ENCODE results near the gene QRSL1.
"Not testable (repeated sequence)": the region's sequence is repeated elsewhere in the genome, so short reads cannot be mapped to it uniquely, and the experiment has no call there.

The QRSL1 gene

DNA sequence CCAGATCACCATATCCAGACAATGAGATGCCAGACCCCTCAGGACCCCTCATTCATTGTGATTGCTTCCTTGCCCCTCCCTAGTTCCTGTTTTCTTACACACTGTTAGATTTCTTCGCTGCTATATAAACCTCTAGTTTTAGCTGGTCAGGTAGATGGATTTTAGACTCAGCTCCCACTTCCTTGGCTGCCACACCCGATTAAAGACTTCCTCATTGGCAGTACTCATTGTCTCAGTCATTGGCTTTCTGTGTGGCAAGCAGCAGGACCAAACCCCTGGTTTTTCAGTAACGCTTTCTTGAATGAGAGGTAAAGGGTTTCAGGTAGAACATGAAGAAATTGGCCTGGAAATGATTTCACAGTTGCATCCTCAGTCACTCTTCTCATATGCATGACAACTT is 47.9 kb downstream of the QRSL1 start:
- DNase-seq (ENCODE audit: insufficient read length, low spot score) (no peak), FAIRE-seq (no peak)
- no peak for TF ChIP-seq POLR2A (IDR thresholded peaks at IDR 0.05; ENCODE audit: low read depth, low read length)

DNA sequence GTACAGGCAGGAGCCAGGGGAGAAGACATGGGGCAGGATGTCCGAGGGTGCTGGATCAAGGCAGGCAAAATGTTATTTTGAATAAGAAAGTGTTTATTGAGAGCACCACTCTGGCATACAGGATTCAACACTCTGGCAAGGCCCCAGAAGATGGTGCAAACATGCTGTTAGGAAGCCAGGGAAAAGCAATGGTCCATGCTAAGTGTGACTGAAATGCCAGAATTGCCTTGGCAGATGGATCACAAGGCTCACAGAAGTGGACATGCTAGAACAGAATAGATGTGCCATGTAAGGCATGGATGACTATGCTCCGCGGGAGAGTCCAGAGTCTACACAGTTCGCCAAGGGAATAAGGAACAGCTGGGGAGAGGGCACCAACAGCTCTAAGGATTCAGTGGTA is 54.6 kb downstream of the QRSL1 start:
- FAIRE-seq (no peak), DNase-seq (ENCODE audit: insufficient read length, low spot score) (no peak)
- no peak for TF ChIP-seq POLR2A (IDR thresholded peaks at IDR 0.05; ENCODE audit: low read depth, low read length)

DNA sequence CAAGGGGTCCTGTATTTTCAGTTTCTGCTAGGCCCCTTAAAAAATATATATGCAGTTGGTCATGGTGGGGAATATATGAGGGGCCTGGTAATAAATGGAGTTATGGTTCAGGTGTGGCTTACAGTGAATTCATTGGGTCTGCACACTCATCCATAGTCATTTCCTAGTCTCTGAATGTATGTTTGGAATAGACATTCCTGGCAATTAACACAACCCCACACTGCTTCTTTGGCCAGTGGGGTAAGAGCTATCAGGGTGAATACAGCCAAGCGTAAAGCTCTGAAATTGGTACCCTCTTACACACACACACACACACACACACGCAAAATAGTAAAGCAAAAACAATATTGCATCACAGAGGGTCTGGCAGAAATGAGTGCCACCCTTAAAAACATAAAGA is 56.5 kb downstream of the QRSL1 start:
- no peak for TF ChIP-seq POLR2A (IDR thresholded peaks at IDR 0.05; ENCODE audit: low read depth, low read length)
- FAIRE-seq = no peak
- no peak for DNase-seq (ENCODE audit: insufficient read length, low spot score)

DNA sequence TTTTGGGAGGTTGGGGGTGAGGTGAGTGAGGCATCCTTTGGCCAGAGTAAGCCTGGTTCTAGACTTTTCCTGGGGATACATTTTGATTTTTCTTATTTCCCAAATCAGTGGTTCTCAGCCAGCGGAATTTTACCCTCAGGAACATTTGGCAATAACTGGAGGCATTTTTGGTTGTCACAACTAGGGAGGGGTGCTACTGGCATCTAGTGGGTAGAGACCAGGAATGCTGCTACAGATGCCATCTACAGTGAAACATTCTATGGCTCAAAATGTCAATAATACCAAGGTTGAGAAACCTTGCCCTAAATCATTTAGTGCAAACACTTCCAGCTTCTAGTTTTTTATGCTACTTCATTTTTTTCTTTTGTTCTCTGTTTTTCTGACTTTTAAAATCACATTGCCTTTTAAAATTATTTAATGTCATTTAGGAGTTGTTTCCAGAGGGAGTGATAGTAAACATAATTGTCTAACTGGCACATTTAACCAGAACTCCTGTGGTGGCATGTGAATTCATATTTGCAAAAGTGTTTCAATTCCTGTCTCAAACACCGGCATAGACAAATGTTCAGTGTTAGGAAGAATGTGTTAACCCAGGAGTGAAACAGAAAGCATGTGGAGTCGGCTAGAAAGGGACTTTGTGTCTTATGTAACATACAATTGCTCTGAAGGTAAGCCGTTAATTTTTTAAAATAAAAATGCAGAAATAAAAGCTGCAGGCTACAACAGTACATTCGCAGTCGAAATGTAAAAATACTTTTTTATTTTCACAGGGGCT is 59.0 kb downstream of the QRSL1 start:
- no peak for TF ChIP-seq POLR2A (IDR thresholded peaks at IDR 0.05; ENCODE audit: low read depth, low read length)
- no peak for FAIRE-seq
- no peak for DNase-seq (ENCODE audit: insufficient read length, low spot score)

DNA sequence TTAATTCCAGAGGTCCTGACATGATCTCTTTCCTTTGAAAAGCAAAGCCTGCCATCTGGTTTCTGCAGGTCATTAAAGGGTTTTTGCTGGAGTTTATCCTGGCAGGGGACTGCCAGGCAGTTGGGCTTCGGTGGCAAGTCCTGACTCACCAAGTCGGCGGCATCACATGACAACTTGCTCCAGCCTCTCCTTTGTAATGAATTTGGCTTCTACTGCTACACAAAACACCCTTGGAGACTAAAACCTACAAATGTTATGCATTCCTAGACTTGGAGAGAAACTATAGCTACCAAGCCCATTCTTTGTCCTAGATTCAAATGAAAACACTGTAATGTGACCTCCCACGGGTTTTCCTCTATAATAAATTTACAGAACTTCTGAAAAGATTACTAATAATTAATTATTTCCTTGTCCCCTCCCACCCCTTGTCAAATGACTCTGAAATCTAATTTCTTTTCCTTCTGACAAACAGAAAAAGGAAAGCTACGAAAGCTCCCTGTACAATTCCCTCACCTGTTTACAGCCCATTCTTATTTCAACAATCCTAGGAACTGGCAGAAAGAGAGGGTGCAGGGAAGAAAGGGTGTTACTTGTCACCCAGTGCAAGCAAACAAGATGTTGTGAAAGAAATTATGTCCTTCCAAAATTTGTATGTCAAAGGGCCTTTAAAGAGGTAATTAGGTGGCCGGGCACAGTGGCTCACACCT is 62.9 kb downstream of the QRSL1 start:
- peak; percentile 40 for DNase-seq (ENCODE audit: insufficient read length, low spot score)

DNA sequence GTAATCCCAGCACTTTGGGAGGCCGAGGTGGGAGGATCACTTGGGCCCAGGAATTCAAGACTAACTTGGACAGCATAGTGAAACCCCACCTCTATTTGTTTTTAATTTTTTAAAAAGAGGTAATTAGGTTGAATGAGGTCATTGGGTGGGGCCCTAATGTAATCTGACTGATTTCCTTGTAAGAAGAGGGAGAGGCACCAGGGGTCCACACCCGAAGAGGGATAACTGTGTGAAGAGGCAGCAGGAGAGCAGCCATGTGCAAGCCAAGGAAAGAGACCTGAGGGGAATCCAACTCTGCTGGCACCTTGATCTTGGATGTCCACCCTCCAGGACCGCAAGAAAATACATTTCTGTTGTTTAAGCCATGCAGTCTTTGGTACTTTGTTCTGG is 63.4 kb downstream of the QRSL1 start:
- no peak for FAIRE-seq
- no peak for TF ChIP-seq POLR2A (IDR thresholded peaks at IDR 0.05; ENCODE audit: low read depth, low read length)
- DNase-seq (ENCODE audit: insufficient read length, low spot score) = no peak

More for the DNA sequence above, 62.9 kb downstream of the QRSL1 start:
- FAIRE-seq = peak; percentile 64
- no peak for TF ChIP-seq POLR2A (IDR thresholded peaks at IDR 0.05; ENCODE audit: low read depth, low read length)

DNA sequence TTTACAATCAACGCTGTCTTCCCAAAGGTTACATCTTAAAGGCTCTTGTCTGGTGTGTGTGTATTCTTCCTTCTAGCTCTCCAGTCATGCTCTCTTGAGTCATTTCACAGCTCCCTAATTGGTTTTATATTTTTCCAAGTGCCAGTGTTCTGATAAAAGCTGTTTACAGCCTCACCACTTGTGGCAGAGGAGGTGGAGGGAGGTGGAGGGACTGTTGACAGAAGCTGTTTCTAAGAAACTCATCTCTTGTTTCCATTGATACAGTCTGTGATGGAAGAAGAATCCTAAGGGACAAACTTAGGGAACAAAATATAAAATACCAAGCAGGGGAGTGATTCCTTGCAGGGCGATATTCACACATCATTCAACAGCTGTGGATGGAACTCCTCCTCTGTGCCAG is 64.0 kb downstream of the QRSL1 start:
- DNase-seq (ENCODE audit: insufficient read length, low spot score) = no peak
- no peak for FAIRE-seq
- TF ChIP-seq POLR2A (IDR thresholded peaks at IDR 0.05; ENCODE audit: low read depth, low read length) = no peak

DNA sequence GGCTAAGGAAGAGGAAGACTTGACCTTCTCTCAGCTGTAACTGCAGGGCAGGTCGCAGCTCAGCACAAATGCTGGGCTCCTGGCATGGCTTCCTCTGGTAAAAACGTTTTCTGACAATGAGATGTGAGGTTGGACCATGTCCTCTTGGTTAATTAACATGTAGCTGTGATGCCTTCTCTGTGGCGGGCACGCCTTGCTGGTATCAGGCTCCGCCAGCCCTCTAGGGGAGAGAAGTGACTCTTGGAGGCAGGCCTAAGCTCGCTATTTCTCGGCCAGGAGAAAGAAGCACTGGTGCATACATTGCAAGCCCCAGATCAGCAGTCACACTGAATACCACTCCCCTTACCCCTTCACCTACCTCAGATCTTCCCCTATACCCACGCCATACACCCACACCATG is 65.0 kb downstream of the QRSL1 start:
- FAIRE-seq = no peak
- no peak for DNase-seq (ENCODE audit: insufficient read length, low spot score)
- no peak for TF ChIP-seq POLR2A (IDR thresholded peaks at IDR 0.05; ENCODE audit: low read depth, low read length)

DNA sequence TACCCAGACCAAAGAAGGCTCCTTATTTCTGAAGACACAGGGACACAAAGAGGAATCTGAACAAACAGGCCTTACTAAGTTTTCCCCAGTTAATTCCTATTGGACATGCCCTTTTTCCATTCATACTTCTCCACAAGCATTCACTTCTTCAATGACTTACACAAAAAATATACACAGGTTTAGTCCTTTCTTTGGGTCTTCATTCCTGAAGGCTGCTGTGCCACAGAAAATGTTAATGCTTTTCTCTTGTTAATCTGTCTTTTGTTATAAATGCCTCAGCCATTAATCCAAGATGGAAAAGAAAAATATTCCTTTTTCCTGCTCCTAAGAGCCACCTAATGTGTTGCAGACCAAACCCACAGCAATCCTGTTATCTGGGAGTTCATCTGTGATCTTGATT is 71.2 kb downstream of the QRSL1 start:
- FAIRE-seq = no peak
- no peak for DNase-seq (ENCODE audit: insufficient read length, low spot score)
- no peak for TF ChIP-seq POLR2A (IDR thresholded peaks at IDR 0.05; ENCODE audit: low read depth, low read length)

DNA sequence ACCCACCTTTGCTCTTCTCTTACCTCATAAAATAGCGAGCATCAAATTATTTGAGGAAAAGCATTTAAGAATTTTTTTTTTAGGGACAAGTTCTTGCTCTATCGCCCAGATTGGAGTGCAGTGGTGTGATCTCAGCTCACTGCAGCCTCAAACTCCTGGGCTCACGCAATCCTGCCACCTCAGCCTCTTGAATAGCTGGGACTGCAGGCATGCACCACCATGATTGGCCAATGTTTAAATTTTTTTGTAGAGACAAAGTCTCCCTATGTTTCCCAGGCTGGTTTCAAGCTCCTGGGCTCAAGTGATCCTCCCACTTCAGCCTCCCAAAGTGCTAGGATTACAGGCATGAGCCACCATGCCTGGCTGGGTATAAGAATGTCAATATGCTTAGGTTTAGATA is 71.8 kb downstream of the QRSL1 start:
- not testable (repeated sequence) for DNase-seq (ENCODE audit: insufficient read length, low spot score); FAIRE-seq

DNA sequence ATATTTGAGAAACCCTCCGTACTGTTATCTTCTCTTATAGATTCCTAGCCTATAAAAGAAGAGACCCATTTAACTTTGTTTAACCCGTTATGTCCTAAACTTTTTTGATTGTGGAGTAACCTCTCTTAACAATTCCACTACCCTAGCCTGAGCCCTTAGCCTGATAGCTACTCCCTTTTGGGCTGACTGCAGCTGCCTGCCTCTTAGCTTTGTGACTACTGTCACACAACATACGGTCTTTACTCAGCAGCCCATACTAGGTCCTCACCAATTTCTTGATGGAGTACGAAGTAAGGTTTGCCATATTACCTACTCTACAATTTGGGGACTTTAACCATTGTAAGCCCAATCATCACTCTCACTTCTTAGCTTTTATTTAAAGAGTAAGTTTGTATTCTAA is 72.7 kb downstream of the QRSL1 start:
- FAIRE-seq (no peak), DNase-seq (ENCODE audit: insufficient read length, low spot score) (no peak)
- TF ChIP-seq POLR2A (IDR thresholded peaks at IDR 0.05; ENCODE audit: low read depth, low read length) = no peak

DNA sequence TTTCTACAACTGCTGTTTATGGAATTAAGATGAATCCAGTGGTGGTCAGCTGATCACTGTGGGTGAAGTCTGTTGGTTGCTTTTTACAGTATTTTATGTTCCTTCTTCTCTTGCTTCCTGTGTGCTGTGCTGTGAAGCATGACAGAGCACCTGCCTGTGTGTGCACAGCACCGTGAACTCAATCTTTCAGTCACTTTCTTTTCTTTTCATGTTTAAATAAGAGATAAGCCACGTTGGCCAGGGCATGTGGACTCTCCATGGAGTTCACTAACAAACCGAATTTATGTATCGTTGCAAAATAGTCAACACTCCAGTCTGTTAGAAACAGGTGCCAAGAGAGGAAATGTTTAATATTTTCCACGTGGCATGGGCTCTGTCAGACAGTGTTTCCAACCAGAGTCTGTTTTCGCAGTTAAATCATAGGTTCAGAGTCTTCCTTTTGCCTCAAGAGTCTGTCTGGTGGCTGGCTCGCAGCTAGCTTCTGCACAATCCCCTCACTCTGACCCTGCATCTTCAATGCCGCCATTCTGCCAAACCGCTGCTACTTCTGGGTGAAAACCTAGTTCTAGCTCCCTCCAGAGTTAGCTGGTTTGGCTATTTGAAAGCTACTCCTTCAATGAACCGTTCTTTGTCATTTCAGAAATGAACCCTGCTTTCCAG is 73.2 kb downstream of the QRSL1 start:
- TF ChIP-seq POLR2A (IDR thresholded peaks at IDR 0.05; ENCODE audit: low read depth, low read length) = no peak
- FAIRE-seq (no peak), DNase-seq (ENCODE audit: insufficient read length, low spot score) (no peak)

DNA sequence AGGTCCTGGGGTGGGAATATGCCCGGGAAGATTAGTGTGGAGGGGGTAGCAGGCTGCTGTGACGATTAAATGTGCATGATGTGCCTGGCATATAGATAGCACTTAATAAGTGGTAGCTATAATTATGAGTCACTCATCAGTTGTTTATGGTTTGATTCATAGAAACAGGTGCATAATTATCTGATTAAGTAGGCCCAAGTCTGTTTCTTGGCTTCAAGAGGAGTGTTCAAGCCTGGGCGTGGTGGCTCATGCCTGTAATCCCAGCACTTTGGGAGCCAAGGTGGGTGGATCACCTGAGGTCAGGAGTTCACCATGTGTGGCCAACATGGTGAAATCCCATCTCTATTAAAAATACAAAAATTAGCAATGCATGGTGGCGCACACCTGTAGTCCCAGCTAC is 74.9 kb downstream of the QRSL1 start:
- DNase-seq (ENCODE audit: insufficient read length, low spot score) = no peak
- no peak for FAIRE-seq
- TF ChIP-seq POLR2A (IDR thresholded peaks at IDR 0.05; ENCODE audit: low read depth, low read length) = no peak

DNA sequence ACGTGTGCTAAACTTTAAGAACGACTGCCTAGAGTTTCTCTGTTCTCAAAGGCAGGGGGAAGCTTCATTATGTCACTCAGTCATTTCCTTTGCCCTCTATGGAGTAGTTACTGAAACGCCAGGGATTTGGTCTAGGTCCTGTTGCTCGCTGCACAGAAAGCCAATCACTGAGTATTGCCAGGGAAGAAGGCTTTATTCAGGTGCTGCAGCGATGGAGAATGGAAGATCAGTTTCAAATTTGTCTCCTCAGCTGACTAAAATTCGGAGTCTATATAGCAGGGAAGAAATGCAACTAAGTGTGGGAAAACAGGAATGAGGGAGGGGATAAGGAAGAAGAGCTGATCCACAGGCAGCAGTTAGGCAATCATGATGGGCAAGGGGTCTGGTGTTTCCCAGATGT is 75.8 kb downstream of the QRSL1 start:
- no peak for TF ChIP-seq POLR2A (IDR thresholded peaks at IDR 0.05; ENCODE audit: low read depth, low read length)
- DNase-seq (ENCODE audit: insufficient read length, low spot score) (no peak), FAIRE-seq (no peak)

DNA sequence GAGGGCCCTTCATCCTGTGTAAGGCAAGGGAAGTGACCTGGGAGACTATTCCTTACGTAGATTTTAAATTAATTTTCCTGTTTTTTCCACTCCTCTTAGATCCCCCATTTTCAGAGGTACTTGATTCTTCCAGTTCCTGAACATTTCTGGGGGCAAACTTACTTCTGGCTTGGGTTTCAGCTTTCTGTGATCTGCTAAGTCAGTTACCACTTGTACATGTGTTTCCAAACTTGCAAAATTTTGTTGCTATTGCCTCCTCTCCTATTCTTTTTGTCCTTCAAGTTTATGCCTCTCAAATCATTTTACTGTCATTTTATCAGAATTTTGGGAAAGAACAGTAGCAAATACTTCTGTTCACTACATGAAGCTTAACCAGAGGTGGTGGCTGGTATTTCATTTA is 81.2 kb downstream of the QRSL1 start:
- FAIRE-seq = no peak
- TF ChIP-seq POLR2A (IDR thresholded peaks at IDR 0.05; ENCODE audit: low read depth, low read length) = no peak
- DNase-seq (ENCODE audit: insufficient read length, low spot score) = no peak
